Measurements from ENCODE around the gene RIPOR2. TPM values are rescaled to one million over a fixed set of nuclear protein-coding genes. Genes with fewer than 3 reads are reported as not detected.
A peak's percentile ranks its signal among the peaks of the same experiment; 100 is the strongest.

RIPOR2 gene
- total and polyA plus RNA-seq, 8 donors, result 3.9 to 56.8 (median 6.0) TPM

- peak; percentile 73 for ATAC-seq
- H3K4me1 ChIP-seq, result no peaks in the 10 kb centered on the region
- H3K36me3 ChIP-seq, result peaks cover 0 to 97% of the 10 kb centered on the region in 2 donors
- no peak overlapping the region for H3K27ac ChIP-seq
- intact Hi-C loops (cut with DNase I), result no loop called here
- DNase-seq, result peak in 2 of 4 donors; percentile 36 to 73
- H3K27me3 ChIP-seq, result no peaks in the 10 kb centered on the region
- no peaks in the 10 kb centered on the region for H3K9me3 ChIP-seq
- H3K4me3 ChIP-seq, result no peak overlapping the region
- no peak for TF ChIP-seq CTCF (IDR thresholded peaks at IDR 0.05)
Observed at GRCh38 chr6:24847402-24847801, 88.4 kb downstream of the RIPOR2 start.

- Histone ChIP-seq H3K4me3 (no peak overlapping the region), H3K27me3 (no peaks in the 10 kb centered on the region), H3K36me3 (peaks cover 0 to 97% of the 10 kb centered on the region in 2 donors), H3K9me3 (no peaks in the 10 kb centered on the region), H3K4me1 (no peaks in the 10 kb centered on the region), H3K27ac (no peak overlapping the region)
- no peak for ATAC-seq
- no peak for TF ChIP-seq CTCF (IDR thresholded peaks at IDR 0.05)
- no peak for DNase-seq
- intact Hi-C loops (cut with DNase I), result no loop called here
Observed at GRCh38 chr6:24845578-24845977, 90.2 kb downstream of the RIPOR2 start.

GRCh38 chr6:24844903-24845302 lies 90.9 kb downstream of the RIPOR2 start:
- no peaks in the 10 kb centered on the region for H3K27me3 ChIP-seq
- no peak for TF ChIP-seq CTCF (IDR thresholded peaks at IDR 0.05)
- H3K36me3 ChIP-seq, result peaks cover 0 to 97% of the 10 kb centered on the region in 2 donors
- no peak overlapping the region for H3K4me3 ChIP-seq
- ATAC-seq (no peak), DNase-seq (no peak)
- intact Hi-C loops (cut with DNase I), result no loop called here
- H3K4me1 ChIP-seq, result no peaks in the 10 kb centered on the region
- H3K9me3 ChIP-seq, result no peaks in the 10 kb centered on the region
- no peak overlapping the region for H3K27ac ChIP-seq

DNA sequence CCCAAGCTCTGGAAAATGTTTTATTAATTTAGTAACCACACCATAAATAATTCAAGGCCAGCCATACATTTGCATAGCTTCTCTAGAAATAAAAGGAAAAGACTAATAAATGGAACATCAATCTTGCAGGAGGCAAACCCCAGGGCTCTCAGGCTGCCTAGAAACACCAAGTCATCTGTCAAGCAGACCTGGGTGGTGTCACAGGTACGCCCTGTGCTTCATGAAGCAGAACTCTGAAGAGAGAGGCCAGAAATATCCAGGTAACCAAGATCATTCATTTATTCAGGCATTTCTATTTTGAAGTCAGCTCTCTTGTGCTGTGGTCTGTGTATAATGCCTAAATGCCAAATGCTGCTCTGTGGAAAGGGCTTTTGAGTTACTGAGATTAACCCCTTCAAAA lies 91.7 kb downstream of the RIPOR2 start:
- Histone ChIP-seq H3K27ac (no peak overlapping the region), H3K9me3 (no peaks in the 10 kb centered on the region), H3K36me3 (peaks cover 0 to 97% of the 10 kb centered on the region in 2 donors), H3K27me3 (no peaks in the 10 kb centered on the region), H3K4me1 (no peaks in the 10 kb centered on the region), H3K4me3 (no peak overlapping the region)
- DNase-seq (no peak), ATAC-seq (no peak)
- no peak for TF ChIP-seq CTCF (IDR thresholded peaks at IDR 0.05)
- intact Hi-C loops (cut with DNase I), result no loop called here

DNA sequence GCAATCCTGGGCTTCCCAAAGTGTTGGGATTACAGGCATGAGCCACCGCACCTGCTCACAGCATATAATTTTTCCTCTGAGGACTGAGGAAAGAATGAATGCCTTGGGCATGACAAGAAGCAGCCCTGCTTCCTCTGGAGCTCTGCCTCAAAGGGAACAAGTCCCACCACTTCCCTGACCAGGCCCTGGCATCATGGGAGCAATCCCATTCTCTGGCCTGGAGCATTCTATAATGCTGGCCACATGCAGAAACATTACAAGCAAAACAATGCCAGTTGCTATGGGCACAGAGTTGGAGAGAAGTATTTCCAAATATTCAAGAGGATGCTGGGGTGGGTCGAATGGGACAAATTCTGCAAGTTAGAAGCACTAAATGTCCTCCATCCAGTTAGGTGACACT lies 95.6 kb downstream of the RIPOR2 start:
- ATAC-seq (no peak), DNase-seq (no peak)
- H3K36me3 ChIP-seq, result peaks cover 0 to 88% of the 10 kb centered on the region in 2 donors
- peaks cover 0 to 6% of the 10 kb centered on the region in 2 donors for H3K4me1 ChIP-seq
- no peak overlapping the region for H3K4me3 ChIP-seq
- no peaks in the 10 kb centered on the region for H3K9me3 ChIP-seq
- no peak overlapping the region for H3K27ac ChIP-seq
- TF ChIP-seq CTCF (IDR thresholded peaks at IDR 0.05), result no peak
- no peaks in the 10 kb centered on the region for H3K27me3 ChIP-seq
- intact Hi-C loops (cut with DNase I), result no loop called here

All from left lung (tissue), 10 donors.